ENCODE measurements around the gene UBC. TPM values are rescaled to one million over a fixed set of nuclear protein-coding genes. Genes with fewer than 3 reads are reported as not detected.

The UBC gene
- total and polyA plus RNA-seq, 2 of the 4 experiments (the other 2 are of a cell fraction), result 2,042 to 4,320 TPM

DNA sequence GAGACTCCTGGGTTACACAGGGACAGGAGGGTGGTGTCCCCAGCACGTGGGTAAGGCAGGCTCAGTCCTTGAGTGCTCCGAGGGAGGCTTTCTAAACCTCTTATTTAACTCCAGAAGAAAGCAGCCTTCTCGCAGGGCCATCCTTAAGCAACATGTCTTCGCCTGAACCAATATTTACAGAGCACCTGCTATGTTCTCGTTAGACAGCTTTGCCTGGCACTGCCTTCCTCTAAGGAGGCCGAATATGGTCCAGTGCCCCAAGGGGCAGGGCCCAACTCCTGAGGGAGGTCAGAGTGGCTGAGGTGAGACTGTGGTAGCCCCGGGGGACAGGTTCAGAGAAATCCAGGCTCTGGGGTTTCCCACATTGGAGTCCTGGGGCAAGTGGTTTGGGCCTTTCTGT is 48.7 kb downstream of the UBC start:
- H2AFZ ChIP-seq (replicated peaks; ENCODE audit: low read length, poor library complexity), result no peak overlapping the region
- H3K4me1 ChIP-seq (ENCODE audit: control insufficient read depth, insufficient read depth, low read length), result peaks cover 6% of the 10 kb centered on the region
- ChIA-PET CTCF (no interaction called here), POLR2A (ENCODE audit: unreplicated experiment) (no interaction called here)
- H3K79me1 ChIP-seq (ENCODE audit: low read depth in 1 of 2, low read length in 2 of 2), result peaks cover 0 to 9% of the 10 kb centered on the region in 2 experiments; a peak in 1 of 4 replicates
- no peaks in the 10 kb centered on the region for H3K36me3 ChIP-seq (ENCODE audit: control insufficient read depth, insufficient read depth, low read length)
- no peak overlapping the region for H3K56ac ChIP-seq (ENCODE audit: extremely low read depth, insufficient read depth, low read length)
- no peak overlapping the region for H2BK5ac ChIP-seq (ENCODE audit: low read depth, low read length, poor library complexity, severe bottlenecking)
- H3K14ac ChIP-seq (replicated peaks; ENCODE audit: low read depth, low read length), result no peak overlapping the region
- no peak overlapping the region for H2AK5ac ChIP-seq (ENCODE audit: low read depth, low read length)
- in situ Hi-C loops (cut with MboI; ENCODE audit: low sequenced_read_pairs), result no loop called here
- H4K5ac ChIP-seq (ENCODE audit: low read depth, low read length), result no peak overlapping the region
- BruUV-seq (replicated peaks), result no TSS peak
- H3K23ac ChIP-seq (ENCODE audit: low read depth, low read length), result no peak overlapping the region
- dilution Hi-C loops (cut with HindIII; ENCODE audit: low sequenced_read_pairs, unreplicated experiment), result no loop called here
- no peak overlapping the region for H2BK15ac ChIP-seq (ENCODE audit: low read depth, low read length)
- ATAC-seq (ENCODE audit: low read depth), result no peak
- H2AK9ac ChIP-seq (replicated peaks; ENCODE audit: low read depth, low read length, poor library complexity), result no peak overlapping the region
- 82% methylated on average over 2 of the region's 7 CpGs; no CpG with 5 or more reads in 1 of the 2 experiments for WGBS, 2 experiments (ENCODE audit: extremely low coverage in 2 of 2, insufficient read length in 1 of 2)
- intact Hi-C loops (cut with micrococcal nuclease), result no loop called here
- no peak for DNase-seq
- H3K4ac ChIP-seq (ENCODE audit: low read depth, low read length), result no peak overlapping the region
- H3K9me1 ChIP-seq (ENCODE audit: insufficient read depth, low read length), result peaks cover 10% of the 10 kb centered on the region
- H3K27me3 ChIP-seq (ENCODE audit: control insufficient read depth, insufficient read depth, low read length), result no peaks in the 10 kb centered on the region
- peaks cover 4% of the 10 kb centered on the region; the same call in 1 of the 2 replicates for H3K9me3 ChIP-seq (ENCODE audit: control insufficient read depth, insufficient read depth, low read length)
- no peak overlapping the region for H3K4me2 ChIP-seq (ENCODE audit: low read depth, low read length)
- no peak overlapping the region for H2BK120ac ChIP-seq (ENCODE audit: low read depth, low read length)
- H3K4me3 ChIP-seq (ENCODE audit: insufficient read depth, low read depth, low read length), result no peak overlapping the region
- no peak overlapping the region for H2BK20ac ChIP-seq (ENCODE audit: low read depth, low read length)
- no peak overlapping the region for H3K27ac ChIP-seq (ENCODE audit: insufficient read depth, low read length)
- H3K9ac ChIP-seq (ENCODE audit: low read depth, low read length), result no peak overlapping the region
- TF ChIP-seq MXI1 (IDR thresholded peaks at IDR 0.05; ENCODE audit: borderline replicate concordance, low read depth, low read length) (no peak), BHLHE40 (IDR thresholded peaks at IDR 0.05; ENCODE audit: low read depth, low read length) (no peak), MAFK (IDR thresholded peaks at IDR 0.05; ENCODE audit: low read depth, low read length) (no peak), SMC3 (IDR thresholded peaks at IDR 0.05; ENCODE audit: low read depth, low read length) (no peak), CEBPB (IDR thresholded peaks at IDR 0.05; ENCODE audit: low read depth, low read length) (no peak), NFE2L2 (IDR thresholded peaks at IDR 0.05; ENCODE audit: low read depth, low read length) (no peak), RAD21 (IDR thresholded peaks at IDR 0.05; ENCODE audit: low read length) (no peak)
- TF ChIP-seq, protein P1, sequence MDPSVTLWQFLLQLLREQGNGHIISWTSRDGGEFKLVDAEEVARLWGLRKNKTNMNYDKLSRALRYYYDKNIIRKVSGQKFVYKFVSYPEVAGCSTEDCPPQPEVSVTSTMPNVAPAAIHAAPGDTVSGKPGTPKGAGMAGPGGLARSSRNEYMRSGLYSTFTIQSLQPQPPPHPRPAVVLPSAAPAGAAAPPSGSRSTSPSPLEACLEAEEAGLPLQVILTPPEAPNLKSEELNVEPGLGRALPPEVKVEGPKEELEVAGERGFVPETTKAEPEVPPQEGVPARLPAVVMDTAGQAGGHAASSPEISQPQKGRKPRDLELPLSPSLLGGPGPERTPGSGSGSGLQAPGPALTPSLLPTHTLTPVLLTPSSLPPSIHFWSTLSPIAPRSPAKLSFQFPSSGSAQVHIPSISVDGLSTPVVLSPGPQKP (IDR thresholded peaks at IDR 0.05; ENCODE audit: borderline replicate concordance, low read depth, low read length), result no peak
- TF ChIP-seq, protein P2, sequence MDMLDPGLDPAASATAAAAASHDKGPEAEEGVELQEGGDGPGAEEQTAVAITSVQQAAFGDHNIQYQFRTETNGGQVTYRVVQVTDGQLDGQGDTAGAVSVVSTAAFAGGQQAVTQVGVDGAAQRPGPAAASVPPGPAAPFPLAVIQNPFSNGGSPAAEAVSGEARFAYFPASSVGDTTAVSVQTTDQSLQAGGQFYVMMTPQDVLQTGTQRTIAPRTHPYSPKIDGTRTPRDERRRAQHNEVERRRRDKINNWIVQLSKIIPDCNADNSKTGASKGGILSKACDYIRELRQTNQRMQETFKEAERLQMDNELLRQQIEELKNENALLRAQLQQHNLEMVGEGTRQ (IDR thresholded peaks at IDR 0.05; ENCODE audit: low read depth, low read length), result no peak
- no peak overlapping the region for H3K18ac ChIP-seq (ENCODE audit: low read depth, low read length)
- H4K20me1 ChIP-seq (ENCODE audit: insufficient read depth, low read length), result no peaks in the 10 kb centered on the region
- no peak overlapping the region for H4K91ac ChIP-seq (ENCODE audit: insufficient read depth, low read depth, low read length)
- no peak overlapping the region for H4K8ac ChIP-seq (ENCODE audit: low read depth in 2 of 2, low read length in 2 of 2)
